Neuron (in vitro differentiated cells): Measurements from ENCODE around the gene ATP6V0E1.

Experiments
- H2AFZ ChIP-seq: one replicate; pipeline ENCODE4 v1.6.1; 2013; ENCODE audit warnings: low read depth, mild to moderate bottlenecking, inconsistent platforms, low read length, moderate library complexity
- H3K27me3 ChIP-seq: one replicate; pipeline ENCODE4 v1.6.1; 2013; ENCODE audit warnings: low read length; ENCODE audit not compliant: insufficient read depth
- H3K36me3 ChIP-seq: one replicate; pipeline ENCODE4 v1.6.1; 2013; ENCODE audit warnings: low read length; ENCODE audit not compliant: insufficient read depth
- H3K4me1 ChIP-seq: one replicate; pipeline ENCODE4 v1.6.1; 2013; ENCODE audit warnings: low read length; ENCODE audit not compliant: insufficient read depth
- H3K4me3 ChIP-seq: 2 replicates; pipeline ENCODE4 v1.5.1; 2013; ENCODE audit warnings: mild to moderate bottlenecking, low read length, moderate library complexity
- H3K9me3 ChIP-seq: one replicate; pipeline ENCODE4 v1.6.1; 2013; ENCODE audit warnings: low read length

ATP6V0E1 gene

DNA sequence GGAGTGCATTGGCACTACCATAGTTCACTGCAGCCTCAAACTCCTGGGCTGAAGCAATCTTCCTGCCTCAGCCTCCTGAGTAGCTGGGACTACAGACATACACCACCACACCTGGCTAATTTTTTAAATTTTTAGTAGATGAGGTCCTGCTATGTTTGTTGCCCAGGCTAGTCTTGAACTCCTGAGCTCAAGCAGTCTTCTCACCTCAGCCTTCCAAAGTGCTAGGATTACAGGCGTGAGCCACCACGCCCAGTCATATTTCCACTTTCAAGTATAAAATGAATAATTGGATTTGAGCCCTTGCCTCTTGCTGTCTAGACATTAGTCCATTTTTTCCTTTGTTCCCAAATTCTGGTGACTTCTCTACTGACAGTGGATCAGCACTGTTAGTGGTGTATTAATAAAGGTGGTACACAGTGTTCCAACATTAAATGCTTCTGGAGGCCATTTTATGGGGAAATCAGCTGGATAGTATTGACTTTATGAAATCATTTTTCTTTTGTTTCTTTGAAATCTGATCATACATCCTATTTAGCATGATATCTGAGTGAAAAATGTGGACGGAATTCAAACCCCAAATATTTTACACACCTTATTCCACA, 15.9 kb downstream of the ATP6V0E1 start:
- no peak overlapping the region for H2AFZ ChIP-seq
- H3K36me3 ChIP-seq = peaks cover 30% of the 10 kb centered on the region
- no peaks in the 10 kb centered on the region for H3K4me1 ChIP-seq
- H3K4me3 ChIP-seq = no peak overlapping the region
- no peaks in the 10 kb centered on the region for H3K27me3 ChIP-seq
- no peaks in the 10 kb centered on the region for H3K9me3 ChIP-seq

DNA sequence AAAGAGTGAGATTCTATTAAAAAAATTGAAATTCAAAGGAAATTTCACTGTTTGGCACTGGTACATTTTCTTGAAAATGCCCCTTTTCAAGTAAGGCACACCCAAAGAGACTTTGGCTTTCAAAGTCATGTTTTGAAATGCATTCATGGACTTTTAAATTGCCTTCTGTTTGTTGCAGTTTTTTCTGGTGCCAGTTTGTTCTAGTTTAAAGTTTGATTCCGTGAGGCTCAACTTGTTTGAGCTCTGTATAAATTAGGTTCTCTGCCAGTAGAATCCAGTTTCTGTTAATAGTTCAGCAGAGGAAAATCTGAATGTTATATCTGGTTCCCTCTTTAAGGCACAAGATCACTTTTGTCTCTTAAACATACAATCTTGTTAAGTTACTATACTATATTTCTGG, 16.4 kb downstream of the ATP6V0E1 start:
- Histone ChIP-seq H3K36me3 (peaks cover 26% of the 10 kb centered on the region), H3K27me3 (no peaks in the 10 kb centered on the region), H2AFZ (no peak overlapping the region), H3K4me3 (no peak overlapping the region), H3K4me1 (no peaks in the 10 kb centered on the region), H3K9me3 (no peaks in the 10 kb centered on the region)

DNA sequence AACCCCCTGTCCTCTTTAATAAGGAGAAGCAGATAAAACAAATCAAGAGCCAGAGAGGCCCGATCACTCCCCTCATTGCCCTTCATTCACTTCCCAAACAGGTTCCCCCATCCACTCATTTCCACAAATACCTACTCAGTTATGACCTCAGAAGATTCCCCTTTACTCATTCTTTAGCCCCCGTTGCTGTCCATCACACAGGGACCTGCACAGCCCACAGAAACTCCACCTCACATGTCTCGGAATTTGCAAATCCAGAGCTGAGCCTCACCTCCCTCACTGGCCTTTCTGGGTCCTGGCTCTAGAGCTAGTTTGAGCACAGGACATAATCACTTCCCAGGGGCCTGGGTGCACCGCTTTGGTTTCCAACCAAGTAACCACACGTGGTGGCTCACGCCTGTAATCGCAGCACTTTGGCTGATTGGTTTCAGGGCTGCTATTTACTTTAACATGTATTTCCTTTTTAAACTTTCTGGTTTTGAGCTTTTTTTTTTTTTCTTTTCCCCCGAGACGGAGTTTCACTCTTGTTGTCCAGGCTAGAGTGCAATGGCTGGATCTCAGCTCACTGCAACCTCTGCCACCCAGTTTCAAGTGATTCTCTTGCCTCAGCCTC, 17.8 kb downstream of the ATP6V0E1 start:
- H3K9me3 ChIP-seq = no peaks in the 10 kb centered on the region
- H2AFZ ChIP-seq = no peak overlapping the region
- H3K36me3 ChIP-seq = peaks cover 17% of the 10 kb centered on the region
- H3K4me3 ChIP-seq = no peak overlapping the region
- no peaks in the 10 kb centered on the region for H3K27me3 ChIP-seq
- no peaks in the 10 kb centered on the region for H3K4me1 ChIP-seq

DNA sequence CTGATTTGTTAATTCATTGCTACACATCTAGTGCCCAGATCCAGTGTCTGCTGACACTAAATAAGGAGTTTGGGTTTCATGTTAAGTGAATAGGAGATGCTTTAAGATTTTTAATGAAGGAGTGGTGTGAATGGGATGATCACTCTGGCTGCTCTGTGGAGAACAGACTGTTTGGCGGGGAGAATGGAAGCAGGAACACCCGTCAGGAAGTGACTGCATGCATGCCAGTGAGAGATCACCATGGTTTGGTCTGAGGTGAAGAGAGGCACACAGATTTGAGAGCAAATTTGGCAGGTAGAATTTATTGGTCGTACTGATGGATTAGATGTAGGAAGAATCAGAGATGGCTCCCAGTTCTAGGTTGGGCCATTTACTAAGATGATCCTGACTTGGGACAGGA, 19.8 kb downstream of the ATP6V0E1 start:
- Histone ChIP-seq H3K4me1 (no peaks in the 10 kb centered on the region), H3K36me3 (peaks cover 2% of the 10 kb centered on the region), H3K27me3 (no peaks in the 10 kb centered on the region), H2AFZ (no peak overlapping the region), H3K4me3 (no peak overlapping the region), H3K9me3 (no peaks in the 10 kb centered on the region)

DNA sequence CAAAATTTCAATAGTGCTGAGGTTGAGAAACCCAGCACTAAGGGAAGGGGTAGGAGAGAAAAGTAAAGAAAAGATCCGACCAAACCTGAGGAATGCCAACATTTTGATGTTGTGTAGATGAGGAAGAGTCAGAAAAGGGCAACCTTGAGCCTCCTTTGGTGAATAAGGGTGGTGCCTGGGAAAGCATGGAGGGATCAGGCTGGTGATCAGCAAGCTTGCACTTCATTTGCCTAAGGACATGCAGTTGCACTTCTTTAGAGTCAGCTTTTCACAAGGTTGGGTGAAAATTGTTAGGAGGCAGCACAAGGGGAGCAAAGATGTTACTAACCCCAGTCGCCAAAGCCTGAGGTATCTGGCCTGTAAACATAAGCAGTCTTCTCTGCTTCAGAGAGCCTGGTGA, 20.4 kb downstream of the ATP6V0E1 start:
- Histone ChIP-seq H3K27me3 (no peaks in the 10 kb centered on the region), H3K4me1 (no peaks in the 10 kb centered on the region), H2AFZ (no peak overlapping the region), H3K9me3 (no peaks in the 10 kb centered on the region), H3K4me3 (no peak overlapping the region), H3K36me3 (no peaks in the 10 kb centered on the region)

GRCh38 chr5:173004447-173004846, 20.9 kb downstream of the ATP6V0E1 start:
- H3K4me1 ChIP-seq = no peaks in the 10 kb centered on the region
- H3K27me3 ChIP-seq = no peaks in the 10 kb centered on the region
- H3K4me3 ChIP-seq = no peak overlapping the region
- H3K36me3 ChIP-seq = no peaks in the 10 kb centered on the region
- H3K9me3 ChIP-seq = no peaks in the 10 kb centered on the region
- H2AFZ ChIP-seq = no peak overlapping the region

- Histone ChIP-seq H3K4me3 (no peak overlapping the region), H2AFZ (no peak overlapping the region), H3K36me3 (peaks cover 2% of the 10 kb centered on the region), H3K4me1 (peaks cover 6% of the 10 kb centered on the region), H3K27me3 (no peaks in the 10 kb centered on the region), H3K9me3 (no peaks in the 10 kb centered on the region)
Measured at GRCh38 chr5:173010021-173010420, 26.4 kb downstream of the ATP6V0E1 start.

- no peaks in the 10 kb centered on the region for H3K9me3 ChIP-seq
- H3K36me3 ChIP-seq = peaks cover 2% of the 10 kb centered on the region
- H2AFZ ChIP-seq = no peak overlapping the region
- H3K27me3 ChIP-seq = no peaks in the 10 kb centered on the region
- H3K4me3 ChIP-seq = no peak overlapping the region
- peaks cover 6% of the 10 kb centered on the region for H3K4me1 ChIP-seq
Measured at GRCh38 chr5:173010547-173011464, 27.2 kb downstream of the ATP6V0E1 start.

GRCh38 chr5:173011566-173011965, 28.0 kb downstream of the ATP6V0E1 start:
- no peaks in the 10 kb centered on the region for H3K9me3 ChIP-seq
- H3K36me3 ChIP-seq = peaks cover 2% of the 10 kb centered on the region
- H3K27me3 ChIP-seq = no peaks in the 10 kb centered on the region
- H3K4me3 ChIP-seq = no peak overlapping the region
- H3K4me1 ChIP-seq = peaks cover 6% of the 10 kb centered on the region
- H2AFZ ChIP-seq = no peak overlapping the region

DNA sequence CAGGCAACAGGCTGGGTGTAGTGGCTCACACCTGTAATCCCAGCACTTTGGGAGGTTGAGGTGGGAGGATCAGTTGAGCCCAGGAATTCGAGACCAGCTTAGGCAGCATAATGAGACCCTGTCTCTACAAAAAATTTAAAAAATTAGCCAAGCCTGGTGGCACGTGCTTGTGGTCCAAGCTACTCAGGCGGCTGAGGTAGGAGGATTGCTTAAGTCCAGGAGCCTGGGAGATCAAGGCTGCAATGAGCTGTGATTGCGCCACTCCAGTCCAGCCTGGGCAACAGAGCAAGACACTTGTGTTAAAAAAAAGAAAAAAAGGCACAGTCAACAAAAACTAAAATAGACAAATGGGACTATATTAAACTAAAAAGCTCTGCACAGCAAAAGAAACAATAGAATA, 29.3 kb downstream of the ATP6V0E1 start:
- Histone ChIP-seq H3K27me3 (no peaks in the 10 kb centered on the region), H2AFZ (no peak overlapping the region), H3K36me3 (peaks cover 2% of the 10 kb centered on the region), H3K9me3 (no peaks in the 10 kb centered on the region), H3K4me3 (no peak overlapping the region), H3K4me1 (peaks cover 6% of the 10 kb centered on the region)

GRCh38 chr5:173014671-173015070, 31.1 kb downstream of the ATP6V0E1 start:
- no peak overlapping the region for H3K4me3 ChIP-seq
- no peaks in the 10 kb centered on the region for H3K9me3 ChIP-seq
- H3K36me3 ChIP-seq = peaks cover 2% of the 10 kb centered on the region
- peaks cover 6% of the 10 kb centered on the region for H3K4me1 ChIP-seq
- no peaks in the 10 kb centered on the region for H3K27me3 ChIP-seq
- H2AFZ ChIP-seq = no peak overlapping the region

DNA sequence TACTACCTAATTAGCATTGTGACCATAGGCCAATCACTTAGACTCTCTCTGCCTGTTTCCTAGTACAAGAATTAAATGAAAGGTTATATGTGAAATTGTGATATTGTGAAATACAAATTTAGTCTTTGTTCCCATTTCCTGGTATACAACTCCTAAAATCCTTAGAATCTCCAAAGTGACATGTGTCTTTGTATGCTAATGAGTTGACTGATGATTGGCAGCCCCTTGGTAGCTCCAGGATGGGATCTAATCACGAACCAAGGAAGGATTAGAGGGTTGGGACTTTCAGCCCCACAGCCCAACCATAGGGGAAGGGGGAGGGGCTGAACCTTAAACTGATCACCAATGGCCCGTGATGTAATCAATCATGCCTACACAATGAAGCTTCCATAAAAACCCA, 31.6 kb downstream of the ATP6V0E1 start:
- H3K9me3 ChIP-seq = no peaks in the 10 kb centered on the region

More for the DNA sequence above, 31.6 kb downstream of the ATP6V0E1 start:
- H3K27me3 ChIP-seq = no peaks in the 10 kb centered on the region
- H3K36me3 ChIP-seq = peaks cover 6% of the 10 kb centered on the region
- H3K4me3 ChIP-seq = no peak overlapping the region
- no peak overlapping the region for H2AFZ ChIP-seq
- peaks cover 6% of the 10 kb centered on the region for H3K4me1 ChIP-seq
